ENCODE measurements around the gene PARVB.

DNA sequence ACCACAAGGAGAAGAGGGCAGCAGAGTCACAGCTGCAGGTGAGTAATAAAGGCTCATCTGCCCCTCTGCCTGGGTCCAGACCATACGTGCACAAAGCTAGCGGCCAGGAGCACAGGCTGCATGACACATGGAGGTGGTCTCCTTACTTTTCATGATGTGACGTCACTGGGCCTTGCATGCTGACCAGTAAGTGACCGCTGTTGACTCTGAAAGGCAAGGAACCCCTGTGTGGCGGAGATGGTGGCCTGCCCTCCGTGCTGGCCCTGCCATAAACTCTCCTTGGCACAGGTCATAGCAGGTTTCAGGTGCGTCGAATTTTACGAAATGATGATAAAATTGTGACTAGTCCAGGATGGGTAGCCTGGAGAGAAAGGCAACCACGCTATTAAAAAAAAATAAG lies 149.1 kb downstream of the PARVB start:
- no peak for TF ChIP-seq ZNF134 (CRISPR knock-in tag; conservative IDR thresholded peaks at IDR 0.05)
- TF ChIP-seq, protein P1, sequence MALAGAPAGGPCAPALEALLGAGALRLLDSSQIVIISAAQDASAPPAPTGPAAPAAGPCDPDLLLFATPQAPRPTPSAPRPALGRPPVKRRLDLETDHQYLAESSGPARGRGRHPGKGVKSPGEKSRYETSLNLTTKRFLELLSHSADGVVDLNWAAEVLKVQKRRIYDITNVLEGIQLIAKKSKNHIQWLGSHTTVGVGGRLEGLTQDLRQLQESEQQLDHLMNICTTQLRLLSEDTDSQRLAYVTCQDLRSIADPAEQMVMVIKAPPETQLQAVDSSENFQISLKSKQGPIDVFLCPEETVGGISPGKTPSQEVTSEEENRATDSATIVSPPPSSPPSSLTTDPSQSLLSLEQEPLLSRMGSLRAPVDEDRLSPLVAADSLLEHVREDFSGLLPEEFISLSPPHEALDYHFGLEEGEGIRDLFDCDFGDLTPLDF (CRISPR knock-in tag; IDR thresholded peaks at IDR 0.05), result no peak
- TF ChIP-seq CTCF (IDR thresholded peaks at IDR 0.05 in 2 of 3, conservative IDR thresholded peaks at IDR 0.05 in 1 of 3; ENCODE audit: insufficient read depth in 2 of 3, low read depth in 1 of 3, low read length in 3 of 3), result no peak
- TF ChIP-seq, protein P2, sequence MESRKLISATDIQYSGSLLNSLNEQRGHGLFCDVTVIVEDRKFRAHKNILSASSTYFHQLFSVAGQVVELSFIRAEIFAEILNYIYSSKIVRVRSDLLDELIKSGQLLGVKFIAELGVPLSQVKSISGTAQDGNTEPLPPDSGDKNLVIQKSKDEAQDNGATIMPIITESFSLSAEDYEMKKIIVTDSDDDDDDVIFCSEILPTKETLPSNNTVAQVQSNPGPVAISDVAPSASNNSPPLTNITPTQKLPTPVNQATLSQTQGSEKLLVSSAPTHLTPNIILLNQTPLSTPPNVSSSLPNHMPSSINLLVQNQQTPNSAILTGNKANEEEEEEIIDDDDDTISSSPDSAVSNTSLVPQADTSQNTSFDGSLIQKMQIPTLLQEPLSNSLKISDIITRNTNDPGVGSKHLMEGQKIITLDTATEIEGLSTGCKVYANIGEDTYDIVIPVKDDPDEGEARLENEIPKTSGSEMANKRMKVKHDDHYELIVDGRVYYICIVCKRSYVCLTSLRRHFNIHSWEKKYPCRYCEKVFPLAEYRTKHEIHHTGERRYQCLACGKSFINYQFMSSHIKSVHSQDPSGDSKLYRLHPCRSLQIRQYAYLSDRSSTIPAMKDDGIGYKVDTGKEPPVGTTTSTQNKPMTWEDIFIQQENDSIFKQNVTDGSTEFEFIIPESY (CRISPR knock-in tag; IDR thresholded peaks at IDR 0.05), result no peak
- no peak for TF ChIP-seq TSC22D4 (tag; IDR thresholded peaks at IDR 0.05)
- no peak for TF ChIP-seq ZNF76 (CRISPR knock-in tag; IDR thresholded peaks at IDR 0.05; ENCODE audit: borderline replicate concordance)
- TF ChIP-seq TARDBP (IDR thresholded peaks at IDR 0.05), result no peak
